Nephron progenitor cell (in vitro differentiated cells): ENCODE measurements around the gene ORAI3.
"Not testable (repeated sequence)": the region's sequence is repeated elsewhere in the genome, so short reads cannot be mapped to it uniquely, and the experiment has no call there.

ENCODE experiments used
- DNase-seq: peaks from one replicate; pipeline ENCODE4 v3.0.0; 2021
- H3K27ac Mint-ChIP-seq: 2 replicates; pipeline ENCODE4 v1.8.0; 2021; ENCODE audit warnings: mild to moderate bottlenecking, moderate library complexity, mixed read lengths
- H3K27me3 Mint-ChIP-seq: 2 replicates; pipeline ENCODE4 v1.8.0; 2021; ENCODE audit warnings: mild to moderate bottlenecking, low read depth, mixed read lengths; ENCODE audit not compliant: poor library complexity
- H3K36me3 Mint-ChIP-seq: 2 replicates; pipeline ENCODE4 v1.8.0; 2021; ENCODE audit warnings: low read depth, mixed read lengths
- H3K4me1 Mint-ChIP-seq: 2 replicates; pipeline ENCODE4 v1.8.0; 2021; ENCODE audit warnings: mixed read lengths
- H3K4me3 Mint-ChIP-seq: 2 replicates; pipeline ENCODE4 v1.8.0; 2021; ENCODE audit warnings: mild to moderate bottlenecking, moderate library complexity, mixed read lengths
- H3K9me3 Mint-ChIP-seq: 2 replicates; pipeline ENCODE4 v1.8.0; 2021; ENCODE audit warnings: mild to moderate bottlenecking, moderate library complexity, mixed read lengths
- CTCF ChIP-seq: fragments of 200-600 bp; sonication (generic); IDR thresholded peaks from 2 replicates; pipeline ENCODE4 v1.5.0; 2021; ENCODE audit warnings: antibody characterized with exemption

The ORAI3 gene

GRCh38 chr16:30929167-30929566, 19.7 kb upstream of the ORAI3 start:
- no peak overlapping the region for H3K27ac Mint-ChIP-seq
- H3K4me1 Mint-ChIP-seq: peaks cover 25% of the 10 kb centered on the region
- no peak for TF ChIP-seq CTCF
- no peak overlapping the region for H3K4me3 Mint-ChIP-seq
- DNase-seq: no peak
- no peaks in the 10 kb centered on the region for H3K9me3 Mint-ChIP-seq
- no peaks in the 10 kb centered on the region for H3K27me3 Mint-ChIP-seq
- H3K36me3 Mint-ChIP-seq: peaks cover 26% of the 10 kb centered on the region

DNA sequence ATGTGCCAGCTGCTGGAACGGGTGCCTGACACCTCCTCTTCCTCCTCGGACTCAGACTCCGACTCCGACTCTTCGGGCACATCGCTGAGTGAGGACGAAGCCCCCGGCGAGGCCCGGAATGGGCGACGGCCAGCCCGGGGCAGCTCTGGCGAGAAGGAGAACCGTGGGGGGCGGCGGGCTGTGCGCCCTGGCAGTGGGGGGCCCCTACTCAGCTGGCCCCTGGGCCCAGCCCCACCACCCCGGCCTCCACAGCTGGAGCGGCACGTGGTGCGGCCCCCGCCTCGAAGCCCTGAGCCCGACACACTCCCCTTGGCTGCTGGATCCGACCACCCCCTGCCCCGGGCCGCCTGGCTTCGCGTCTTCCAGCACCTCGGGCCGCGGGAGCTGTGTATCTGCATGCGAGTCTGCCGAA, 18.7 kb upstream of the ORAI3 start:
- Mint-ChIP-seq H3K36me3 (peaks cover 33% of the 10 kb centered on the region), H3K27me3 (no peaks in the 10 kb centered on the region), H3K4me3 (no peak overlapping the region), H3K27ac (no peak overlapping the region), H3K4me1 (peaks cover 18% of the 10 kb centered on the region), H3K9me3 (no peaks in the 10 kb centered on the region)
- no peak for TF ChIP-seq CTCF
- no peak for DNase-seq

DNA sequence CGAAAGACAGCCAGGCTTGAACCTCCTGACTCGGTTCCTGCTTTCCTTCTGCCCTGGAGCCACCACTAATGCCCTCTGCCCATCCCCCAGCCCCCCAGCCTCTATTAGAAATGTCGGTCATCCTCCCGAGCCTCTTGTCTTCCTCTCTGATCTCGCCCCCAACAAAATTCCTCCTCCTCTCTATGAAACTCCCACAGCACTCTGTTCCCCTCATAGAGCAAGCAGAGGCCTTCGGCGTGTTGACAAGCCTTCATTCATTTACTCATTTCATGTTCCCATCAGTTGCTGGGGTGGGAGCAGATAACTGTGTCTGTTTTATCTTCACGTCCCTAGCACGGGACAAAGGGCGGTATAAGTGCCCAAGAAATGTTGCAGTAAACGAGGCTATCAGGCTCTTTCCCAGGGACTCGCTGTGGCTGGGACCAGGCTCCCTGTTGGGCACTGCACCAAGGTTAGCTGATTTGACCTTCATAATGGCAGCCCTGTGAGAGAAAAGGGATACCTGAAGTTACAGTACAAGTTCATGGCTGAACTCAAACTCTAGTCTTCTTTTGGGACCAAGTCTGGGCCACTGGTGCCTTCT, 17.7 kb upstream of the ORAI3 start:
- Mint-ChIP-seq H3K9me3 (no peaks in the 10 kb centered on the region), H3K27ac (no peak overlapping the region), H3K4me1 (peaks cover 12% of the 10 kb centered on the region), H3K4me3 (no peak overlapping the region), H3K36me3 (peaks cover 39% of the 10 kb centered on the region), H3K27me3 (peaks cover 2% of the 10 kb centered on the region)
- no peak for DNase-seq
- TF ChIP-seq CTCF: no peak

DNA sequence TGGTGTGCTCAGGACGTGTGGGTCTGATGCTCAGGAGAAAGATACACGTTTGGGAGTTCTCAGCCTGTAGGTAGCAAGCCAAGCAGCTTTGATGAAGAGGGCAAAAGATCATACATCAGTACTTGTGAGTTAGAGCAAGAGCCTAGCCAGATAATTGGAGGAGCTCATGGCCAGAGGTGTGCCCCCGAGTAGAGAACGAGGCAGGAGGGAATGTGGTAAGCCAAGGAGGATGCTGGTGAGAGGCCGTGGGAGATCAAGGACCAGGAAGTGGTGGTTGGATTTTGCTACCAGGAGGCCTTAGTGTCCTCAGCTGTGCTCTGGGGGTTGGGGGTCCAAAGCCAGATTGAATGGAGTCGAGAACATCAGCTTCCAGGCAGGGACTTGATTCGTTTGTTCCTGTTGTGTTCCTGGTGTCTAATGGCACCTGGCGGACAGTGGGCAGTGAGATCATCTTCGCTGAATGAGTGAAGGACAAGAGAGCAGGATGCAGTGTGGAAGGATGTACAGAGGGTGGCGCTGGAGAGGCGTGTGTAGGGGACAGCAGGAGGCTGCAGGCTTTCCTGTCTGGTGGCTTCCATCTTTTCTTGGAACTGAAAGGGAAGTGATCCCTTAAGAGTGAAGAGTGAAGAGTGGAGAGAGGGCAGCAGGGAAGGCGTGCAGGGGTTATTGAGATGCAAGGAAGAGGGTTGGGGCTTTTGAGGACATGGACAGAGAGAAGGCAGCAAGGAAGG, 13.9 kb upstream of the ORAI3 start:
- no peaks in the 10 kb centered on the region for H3K9me3 Mint-ChIP-seq
- peak; percentile 52 for DNase-seq
- peak; percentile 45 for TF ChIP-seq CTCF
- H3K4me3 Mint-ChIP-seq: no peak overlapping the region
- H3K27me3 Mint-ChIP-seq: peaks cover 2% of the 10 kb centered on the region
- H3K27ac Mint-ChIP-seq: peak overlapping the region; percentile 77
- H3K4me1 Mint-ChIP-seq: peaks cover 5% of the 10 kb centered on the region
- peaks cover 61% of the 10 kb centered on the region for H3K36me3 Mint-ChIP-seq

DNA sequence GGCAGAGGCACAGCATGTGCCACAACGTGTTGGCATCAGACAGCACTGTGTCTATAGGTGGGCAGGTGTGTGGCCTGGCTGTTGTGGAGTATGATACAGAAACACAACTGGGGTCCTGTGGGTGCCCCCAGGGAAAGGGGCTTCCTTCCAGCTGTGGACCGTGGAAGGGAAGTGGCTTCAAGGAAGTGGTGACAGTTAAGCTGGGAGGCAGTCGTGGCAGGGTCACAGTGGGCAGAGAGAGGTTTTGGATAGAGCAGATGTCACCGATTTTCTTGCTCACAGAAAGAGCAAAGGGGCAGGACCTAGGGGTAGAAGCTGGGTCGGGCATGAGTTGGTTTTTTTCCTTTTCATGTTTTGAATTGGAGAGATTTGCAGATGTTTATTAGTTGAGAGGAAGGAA, 11.2 kb upstream of the ORAI3 start:
- TF ChIP-seq CTCF: no peak
- DNase-seq: no peak
- peak overlapping the region; percentile 96 for H3K27ac Mint-ChIP-seq
- H3K4me1 Mint-ChIP-seq: peaks cover 15% of the 10 kb centered on the region
- H3K27me3 Mint-ChIP-seq: peaks cover 2% of the 10 kb centered on the region
- H3K4me3 Mint-ChIP-seq: no peak overlapping the region
- peaks cover 68% of the 10 kb centered on the region for H3K36me3 Mint-ChIP-seq
- no peaks in the 10 kb centered on the region for H3K9me3 Mint-ChIP-seq

DNA sequence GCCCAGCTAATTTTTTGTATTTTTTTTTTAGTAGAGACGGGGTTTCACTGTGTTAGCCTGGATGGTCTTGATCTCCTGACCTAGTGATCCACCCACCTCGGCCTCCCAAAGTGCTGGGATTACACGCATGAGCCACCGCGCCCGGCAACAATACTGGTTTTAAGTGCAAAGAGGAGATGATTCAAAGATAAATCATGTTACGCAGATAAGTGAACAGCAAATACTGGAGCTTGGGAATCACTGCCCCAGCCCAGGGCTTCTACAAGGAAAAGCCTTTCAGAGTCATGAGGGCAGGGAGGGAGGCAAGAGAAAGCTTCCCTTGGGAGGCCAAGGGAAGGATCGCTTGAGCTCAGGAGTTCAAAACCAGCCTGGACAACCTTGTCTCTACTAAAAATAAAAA, 9.3 kb upstream of the ORAI3 start:
- H3K27ac Mint-ChIP-seq: peak overlapping the region; percentile 71
- DNase-seq, H3K27me3 Mint-ChIP-seq, H3K9me3 Mint-ChIP-seq, H3K4me3 Mint-ChIP-seq: not testable (repeated sequence)
- H3K36me3 Mint-ChIP-seq: peaks cover 81% of the 10 kb centered on the region
- peaks cover 15% of the 10 kb centered on the region for H3K4me1 Mint-ChIP-seq
